HCT116 (cell line): Measurements from ENCODE around the gene TELO2.

Experiments
- POLR2AphosphoS5 ChIP-seq: IDR thresholded peaks from 2 replicates; pipeline ENCODE4 v1.6.1; 2011; ENCODE audit warnings: mild to moderate bottlenecking, low read depth, low read length, moderate library complexity
- REST ChIP-seq: IDR thresholded peaks from 2 replicates; pipeline ENCODE4 v1.6.1; 2012; ENCODE audit warnings: low read depth

- TF ChIP-seq POLR2AphosphoS5 (no peak), REST (no peak)
Observed at GRCh38 chr16:1553946-1554825, 61.0 kb downstream of the TELO2 start.
